ENCODE data around the gene ASXL1.

GRCh38 chr20:32473231-32474008, 115.3 kb downstream of the ASXL1 start:
- TF ChIP-seq CTCF (IDR thresholded peaks at IDR 0.05) (no peak), E2F4 (CRISPR knock-in tag; IDR thresholded peaks at IDR 0.05; ENCODE audit: borderline replicate concordance, low read depth) (no peak), NR1H2 (CRISPR knock-in tag; IDR thresholded peaks at IDR 0.05) (no peak), MXD4 (CRISPR knock-in tag; IDR thresholded peaks at IDR 0.05; ENCODE audit: borderline replicate concordance) (no peak)
